Chondrocyte (in vitro differentiated cells): ENCODE measurements around the gene PTS. TPM values are rescaled to one million over a fixed set of nuclear protein-coding genes. Genes with fewer than 3 reads are reported as not detected.

Experiments
- DNase-seq: peaks from one replicate; pipeline ENCODE4 v3.0.0; 2021; ENCODE audit warnings: mixed read lengths, low spot score
- H3K27ac Mint-ChIP-seq: one replicate; pipeline ENCODE4 v1.8.0; 2021; ENCODE audit warnings: mild to moderate bottlenecking, moderate library complexity, mixed read lengths; ENCODE audit not compliant: unreplicated experiment
- H3K27me3 Mint-ChIP-seq: 2 replicates; pipeline ENCODE4 v1.8.0; 2021; ENCODE audit warnings: low read depth, mixed read lengths
- H3K36me3 Mint-ChIP-seq: 2 replicates; pipeline ENCODE4 v1.8.0; 2021; ENCODE audit warnings: low read depth, mixed read lengths
- H3K4me1 Mint-ChIP-seq: 2 replicates; pipeline ENCODE4 v1.8.0; 2021; ENCODE audit warnings: low read depth, mild to moderate bottlenecking, mixed read lengths
- H3K4me3 Mint-ChIP-seq: one replicate; pipeline ENCODE4 v1.8.0; 2021; ENCODE audit warnings: mild to moderate bottlenecking, moderate library complexity, mixed read lengths; ENCODE audit not compliant: unreplicated experiment
- H3K9me3 Mint-ChIP-seq: 2 replicates; pipeline ENCODE4 v1.8.0; 2021; ENCODE audit warnings: low read depth, mixed read lengths
- CTCF ChIP-seq: fragments of 200-600 bp; sonication (generic); IDR thresholded peaks from 2 replicates; pipeline ENCODE4 v1.5.0; 2021; ENCODE audit warnings: antibody characterized with exemption, mild to moderate bottlenecking, moderate library complexity
- total RNA-seq: library from RNA; stranded (reverse); gene quantifications from 3 replicates; pipeline ENCODE4 v1.2.1, GENCODE V29; 2021

The PTS gene
- total RNA-seq, 1 donor from 2014 or later: 45.8 TPM

- H3K4me1 Mint-ChIP-seq: peaks cover 10% of the 10 kb centered on the region
- H3K27me3 Mint-ChIP-seq: no peaks in the 10 kb centered on the region
- H3K9me3 Mint-ChIP-seq: peaks cover 4% of the 10 kb centered on the region
- H3K27ac Mint-ChIP-seq: no peak overlapping the region
- no peaks in the 10 kb centered on the region for H3K36me3 Mint-ChIP-seq
- TF ChIP-seq CTCF: no peak
- DNase-seq: no peak
- H3K4me3 Mint-ChIP-seq: no peak overlapping the region
Observed at GRCh38 chr11:112221274-112221835, 4.9 kb upstream of the PTS start.

- Mint-ChIP-seq H3K9me3 (peaks cover 4% of the 10 kb centered on the region), H3K27ac (no peak overlapping the region), H3K27me3 (no peaks in the 10 kb centered on the region), H3K4me3 (no peak overlapping the region), H3K4me1 (peaks cover 10% of the 10 kb centered on the region), H3K36me3 (no peaks in the 10 kb centered on the region)
- TF ChIP-seq CTCF: no peak
- DNase-seq: no peak
Observed at GRCh38 chr11:112222303-112222702, 3.9 kb upstream of the PTS start.

- DNase-seq: no peak
- no peak overlapping the region for H3K4me3 Mint-ChIP-seq
- TF ChIP-seq CTCF: no peak
- H3K27me3 Mint-ChIP-seq: no peaks in the 10 kb centered on the region
- peaks cover 4% of the 10 kb centered on the region for H3K9me3 Mint-ChIP-seq
- peaks cover 18% of the 10 kb centered on the region for H3K4me1 Mint-ChIP-seq
- H3K36me3 Mint-ChIP-seq: no peaks in the 10 kb centered on the region
- H3K27ac Mint-ChIP-seq: no peak overlapping the region
Observed at GRCh38 chr11:112223121-112223520, 3.1 kb upstream of the PTS start.

- H3K27me3 Mint-ChIP-seq: no peaks in the 10 kb centered on the region
- H3K4me1 Mint-ChIP-seq: peaks cover 27% of the 10 kb centered on the region
- H3K9me3 Mint-ChIP-seq: peaks cover 4% of the 10 kb centered on the region
- no peak overlapping the region for H3K27ac Mint-ChIP-seq
- H3K36me3 Mint-ChIP-seq: peaks cover 3% of the 10 kb centered on the region
- DNase-seq: no peak
- no peak for TF ChIP-seq CTCF
- H3K4me3 Mint-ChIP-seq: no peak overlapping the region
Observed at GRCh38 chr11:112223754-112224532, 2.3 kb upstream of the PTS start.

GRCh38 chr11:112225753-112226061 is 521 bp upstream of the PTS start:
- Mint-ChIP-seq H3K36me3 (peaks cover 8% of the 10 kb centered on the region), H3K27ac (peak overlapping the region; percentile 97), H3K4me3 (peak overlapping the region; percentile 84), H3K9me3 (peaks cover 4% of the 10 kb centered on the region), H3K27me3 (no peaks in the 10 kb centered on the region), H3K4me1 (peaks cover 38% of the 10 kb centered on the region)
- DNase-seq: no peak
- TF ChIP-seq CTCF: no peak
